PFSK-1 (cell line): ENCODE data around the gene GPR132.

Experiments
- POLR2AphosphoS5 ChIP-seq: IDR thresholded peaks from 2 replicates; pipeline ENCODE4 v1.6.1; 2012; ENCODE audit warnings: low read depth, mild to moderate bottlenecking, control low read depth, low read length, moderate library complexity
- SIN3A ChIP-seq: IDR thresholded peaks from 2 replicates; pipeline ENCODE4 v1.6.1; 2012; ENCODE audit warnings: mild to moderate bottlenecking, low read length, moderate library complexity, borderline replicate concordance; ENCODE audit not compliant: insufficient read depth
- TAF1 ChIP-seq: IDR thresholded peaks from 2 replicates; pipeline ENCODE4 v1.6.1; 2012; ENCODE audit warnings: low read length, control low read depth, borderline replicate concordance; ENCODE audit not compliant: insufficient read depth

DNA sequence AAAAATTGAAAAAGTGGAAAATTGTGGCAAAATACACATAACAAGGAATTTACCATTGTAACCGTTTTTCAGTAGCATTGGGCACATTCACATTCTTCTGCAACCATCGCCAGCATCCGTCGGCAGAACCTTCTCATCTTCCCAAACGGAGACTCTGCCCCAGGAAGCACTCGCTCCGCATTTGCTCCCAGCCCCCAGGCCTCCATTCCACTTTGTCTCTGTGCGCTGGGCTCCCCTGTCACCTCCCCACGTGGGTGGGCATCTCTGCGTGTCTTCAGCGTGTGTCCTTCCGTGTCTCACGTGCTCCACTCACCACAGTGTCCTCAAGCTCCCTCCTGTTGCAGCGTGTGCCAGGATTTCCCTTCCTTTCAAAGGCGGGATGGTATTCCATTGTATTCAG is 9.9 kb downstream of the GPR132 start:
- TF ChIP-seq SIN3A: no peak
- TF ChIP-seq TAF1: no peak
- no peak for TF ChIP-seq POLR2AphosphoS5
